SK-N-MC (cell line): ENCODE results near the gene ACTN1.
A peak's percentile ranks its signal among the peaks of the same experiment; 100 is the strongest.
"Not testable (repeated sequence)": the region's sequence is repeated elsewhere in the genome, so short reads cannot be mapped to it uniquely, and the experiment has no call there.

ENCODE experiments used
- DNase-seq: peaks from one replicate; pipeline ENCODE4 v3.0.0-alpha.2; 2011; ENCODE audit warnings: low read depth, low spot score
- H3K27ac ChIP-seq: fragments of 200-600 bp; sonication (generic); 2 replicates; pipeline ENCODE4 v1.5.1; 2016; ENCODE audit warnings: mixed run types
- H3K36me3 ChIP-seq: fragments of 200-600 bp; sonication (generic); 2 replicates; pipeline ENCODE4 v1.6.1; 2017; ENCODE audit warnings: antibody characterized with exemption, low read length, mixed read lengths; ENCODE audit not compliant: insufficient read depth
- H3K4me3 ChIP-seq: fragments of 200-600 bp; sonication (generic); 2 replicates; pipeline ENCODE4 v1.5.1; 2016
- H3K9ac ChIP-seq: fragments of 200-600 bp; sonication (generic); 2 replicates; pipeline ENCODE4 v1.8.0; 2017; ENCODE audit warnings: mixed run types, mixed read lengths; ENCODE audit not compliant: insufficient read length
- H3K9me3 ChIP-seq: fragments of 200-600 bp; sonication (generic); 2 replicates; pipeline ENCODE4 v1.6.1; 2017; ENCODE audit warnings: low read depth, mild to moderate bottlenecking, antibody characterized with exemption, low read length, moderate library complexity, mixed read lengths
- EZH2 ChIP-seq: fragments of 200-600 bp; sonication (generic); IDR thresholded peaks from one replicate; pipeline ENCODE4 v1.6.1; 2017; ENCODE audit warnings: antibody characterized with exemption
- FOXP2 ChIP-seq: optimal IDR thresholded peaks from 2 replicates; pipeline ENCODE3; 2011; ENCODE audit warnings: mild to moderate bottlenecking, moderate library complexity; ENCODE audit not compliant: insufficient read depth; ENCODE audit errors: extremely low read length, control extremely low read depth
- POLR2AphosphoS5 ChIP-seq: IDR thresholded peaks from 2 replicates; pipeline ENCODE4 v1.6.1; 2012; ENCODE audit warnings: mild to moderate bottlenecking, low read depth, low read length, borderline replicate concordance

ACTN1 gene

DNA sequence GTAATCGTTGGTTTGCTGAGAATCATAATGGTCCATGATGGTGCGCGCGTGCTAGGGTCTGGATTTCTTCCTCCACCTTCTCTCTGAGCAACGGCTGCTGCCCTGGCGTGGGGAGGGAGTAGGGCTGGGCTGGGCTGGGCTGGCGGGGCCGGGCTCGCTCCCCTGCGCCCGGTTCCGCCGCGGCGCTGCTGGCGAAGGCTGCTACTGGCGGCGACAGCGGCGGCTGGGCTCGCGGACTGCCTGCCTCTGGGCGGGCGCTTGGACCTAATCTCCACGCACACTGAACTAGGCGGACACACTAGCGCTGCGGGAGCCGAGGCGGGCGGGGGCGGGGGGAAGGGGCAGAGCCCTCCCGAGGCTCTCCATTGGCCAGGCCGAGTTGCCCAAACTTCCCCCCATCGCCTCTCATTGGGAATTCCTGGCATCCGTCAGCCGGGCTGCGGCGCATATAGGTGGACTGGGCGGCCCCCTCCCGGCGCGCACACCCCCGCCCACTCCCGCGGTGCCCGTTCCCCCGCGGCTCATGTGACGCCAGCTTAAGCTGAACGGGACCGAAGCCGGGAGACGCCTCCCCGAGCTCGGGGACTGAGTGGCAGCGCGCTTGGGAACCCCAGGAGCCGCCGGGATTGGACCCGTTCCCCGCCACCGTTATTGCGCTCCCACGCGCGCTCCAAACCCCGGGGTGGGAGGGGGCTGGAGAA lies at the start of gene ACTN1:
ACTN1 (minus strand) TSS at position 282 of the 701 bp plus-strand sequence; CDS start at position 36, 246 bp downstream.
- DNase-seq, result peak; percentile 53
- no peaks in the 10 kb centered on the region; the same call in 1 of the 2 replicates for H3K36me3 ChIP-seq
- H3K4me3 ChIP-seq, result peak within 1 kb of the TSS; percentile 87
- TF ChIP-seq POLR2AphosphoS5 (peak; percentile 60; the same call in 1 of the 2 replicates), FOXP2 (no peak)
- H3K9ac ChIP-seq, result peak within 1 kb of the TSS; percentile 72
- H3K9me3 ChIP-seq, result no peaks in the 10 kb centered on the region
- H3K27ac ChIP-seq, result no peak within 1 kb of the TSS

- H3K9me3 ChIP-seq, result no peaks in the 10 kb centered on the region
- H3K36me3 ChIP-seq, result no peaks in the 10 kb centered on the region
- DNase-seq, result no peak
- TF ChIP-seq POLR2AphosphoS5 (no peak), FOXP2 (no peak), EZH2 (no peak)
- no peak overlapping the region for H3K9ac ChIP-seq
- H3K27ac ChIP-seq, result no peak overlapping the region
- H3K4me3 ChIP-seq, result no peak overlapping the region
These were observed 48.3 kb upstream of the ACTN1 start for GRCh38 chr14:69027242-69027913.

DNA sequence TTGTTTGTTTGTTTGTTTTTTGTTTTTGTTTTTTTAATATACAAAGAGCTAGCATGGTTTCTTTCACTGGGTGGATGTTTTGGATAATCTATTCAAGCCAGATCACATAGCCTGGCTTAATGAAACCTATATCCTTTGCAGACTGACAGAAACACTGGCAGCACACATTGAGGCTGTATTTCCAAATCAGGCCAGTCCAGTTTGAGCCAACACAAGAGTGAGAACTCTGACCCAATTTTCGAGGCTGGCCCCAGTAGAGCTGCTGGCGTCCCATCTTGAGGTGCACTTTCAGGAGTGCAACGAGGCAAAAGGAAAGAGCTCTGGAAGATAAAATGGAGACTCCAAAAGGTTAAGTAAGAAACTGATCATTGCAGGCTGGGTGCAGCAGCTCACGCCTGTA lies 43.9 kb upstream of the ACTN1 start:
- Histone ChIP-seq H3K4me3 (no peak overlapping the region), H3K36me3 (no peaks in the 10 kb centered on the region), H3K9ac (no peak overlapping the region), H3K9me3 (no peaks in the 10 kb centered on the region), H3K27ac (no peak overlapping the region)
- no peak for DNase-seq
- TF ChIP-seq EZH2, result no peak
- TF ChIP-seq FOXP2, result no peak
- TF ChIP-seq POLR2AphosphoS5, result no peak

- H3K4me3 ChIP-seq, result not testable (repeated sequence)
These were observed 43.0 kb upstream of the ACTN1 start for GRCh38 chr14:69022093-69022492.

GRCh38 chr14:69017706-69018105 lies 38.6 kb upstream of the ACTN1 start:
- H3K27ac ChIP-seq, result no peak overlapping the region
- H3K9me3 ChIP-seq, result no peaks in the 10 kb centered on the region
- no peaks in the 10 kb centered on the region for H3K36me3 ChIP-seq
- no peak overlapping the region for H3K9ac ChIP-seq
- no peak for DNase-seq
- H3K4me3 ChIP-seq, result no peak overlapping the region
- TF ChIP-seq EZH2 (no peak), FOXP2 (no peak), POLR2AphosphoS5 (no peak)

More at GRCh38 chr14:69022093-69022492, 43.0 kb upstream of the ACTN1 start:
- H3K27ac ChIP-seq, DNase-seq, H3K9me3 ChIP-seq, H3K9ac ChIP-seq, H3K36me3 ChIP-seq: not testable (repeated sequence)

- TF ChIP-seq POLR2AphosphoS5 (no peak), EZH2 (no peak), FOXP2 (no peak)
- no peaks in the 10 kb centered on the region for H3K36me3 ChIP-seq
- H3K9me3 ChIP-seq, result no peaks in the 10 kb centered on the region
- no peak overlapping the region for H3K4me3 ChIP-seq
- H3K27ac ChIP-seq, result no peak overlapping the region
- no peak overlapping the region for H3K9ac ChIP-seq
- DNase-seq, result no peak
These were observed 35.7 kb upstream of the ACTN1 start for GRCh38 chr14:69014829-69015259.

- DNase-seq, result peak; percentile 8
- no peak overlapping the region for H3K4me3 ChIP-seq
- no peak overlapping the region for H3K27ac ChIP-seq
- H3K36me3 ChIP-seq, result no peaks in the 10 kb centered on the region
- H3K9ac ChIP-seq, result no peak overlapping the region
- TF ChIP-seq EZH2 (no peak), POLR2AphosphoS5 (no peak), FOXP2 (no peak)
- H3K9me3 ChIP-seq, result no peaks in the 10 kb centered on the region
These were observed 35.1 kb upstream of the ACTN1 start for GRCh38 chr14:69013943-69014782.

- Histone ChIP-seq H3K4me3 (no peak overlapping the region), H3K9ac (no peak overlapping the region), H3K36me3 (no peaks in the 10 kb centered on the region), H3K9me3 (no peaks in the 10 kb centered on the region), H3K27ac (no peak overlapping the region)
- DNase-seq, result no peak
- no peak for TF ChIP-seq POLR2AphosphoS5
- no peak for TF ChIP-seq EZH2
- no peak for TF ChIP-seq FOXP2
These were observed 33.3 kb upstream of the ACTN1 start for GRCh38 chr14:69012256-69012953.
